HG03520 (cell line): ENCODE data around the gene PLOD3.

Source experiments
- ATAC-seq: cut with Tn5 transposase; IDR thresholded peaks from one replicate; pipeline ENCODE4 v1.9.1; 2021; ENCODE audit warnings: mild to moderate bottlenecking, moderate library complexity; ENCODE audit not compliant: unreplicated experiment

PLOD3 gene

GRCh38 chr7:101166909-101167644 lies 50.3 kb downstream of the PLOD3 start:
- ATAC-seq: no peak

- no peak for ATAC-seq
These were observed 50.8 kb downstream of the PLOD3 start for GRCh38 chr7:101166648-101166908.

GRCh38 chr7:101165958-101166647 lies 51.3 kb downstream of the PLOD3 start:
- no peak for ATAC-seq

GRCh38 chr7:101165075-101165957 lies 52.1 kb downstream of the PLOD3 start, which contains the start of gene VGF:
Gene VGF (minus strand): TSS chr7:101165569. CDS start chr7:101164843, 726 bp downstream.
- ATAC-seq: peak; percentile 70

- ATAC-seq: no peak
These were observed 53.1 kb downstream of the PLOD3 start for GRCh38 chr7:101164071-101164840.

GRCh38 chr7:101163279-101164070 lies 53.9 kb downstream of the PLOD3 start:
- no peak for ATAC-seq

- ATAC-seq: no peak
These were observed 54.7 kb downstream of the PLOD3 start for GRCh38 chr7:101162551-101163278.

GRCh38 chr7:101161692-101162471 lies 55.5 kb downstream of the PLOD3 start:
- no peak for ATAC-seq

GRCh38 chr7:101160910-101161309 lies 56.5 kb downstream of the PLOD3 start:
- no peak for ATAC-seq

- ATAC-seq: no peak
These were observed 57.4 kb downstream of the PLOD3 start for GRCh38 chr7:101159696-101160674.

- no peak for ATAC-seq
These were observed 60.4 kb downstream of the PLOD3 start for GRCh38 chr7:101156866-101157589.

- ATAC-seq: no peak
These were observed 61.1 kb downstream of the PLOD3 start for GRCh38 chr7:101156277-101156676.
